Right lobe of liver (tissue), 6 donors: ENCODE results near the gene PPCDC. TPM values are rescaled to one million over a fixed set of nuclear protein-coding genes. Genes with fewer than 3 reads are reported as not detected.

Experiments used
- ATAC-seq, 4 donors: fragments of 200-7000 bp; cut with Tn5 transposase; one replicate each; pipeline ENCODE4 v1.9.1; 2020; ENCODE audit warnings: mild to moderate bottlenecking in 4 of 4, moderate library complexity in 4 of 4
- DNase-seq, 3 donors: peaks; one replicate each; pipeline ENCODE4 v3.0.0-alpha.2; 2020
- H3K27ac ChIP-seq, 3 donors: fragments of 200-600 bp; one replicate each; pipeline ENCODE4 v1.8.0; 2022
- H3K27me3 ChIP-seq, 2 donors: fragments of 200-600 bp; one replicate each; pipeline ENCODE4 v1.8.0; 2022
- H3K36me3 ChIP-seq, 4 donors: fragments of 200-600 bp; sonication (generic) in 1 of 4; one replicate each; pipeline versions ENCODE4 v1.5.1 to v1.8.0; 2017 to 2022; ENCODE audit warnings: control low read depth in 1 of 4
- H3K4me1 ChIP-seq, 4 donors: fragments of 200-600 bp; sonication (generic) in 1 of 4; one replicate each; pipeline versions ENCODE4 v1.5.1 to v1.8.0; 2017 to 2022; ENCODE audit warnings: control low read depth in 1 of 4
- H3K4me3 ChIP-seq, 3 donors: fragments of 200-600 bp; one replicate each; pipeline ENCODE4 v1.8.0; 2022
- H3K9me3 ChIP-seq, 4 donors: fragments of 200-600 bp; sonication (generic) in 1 of 4; one replicate each; pipeline versions ENCODE4 v1.5.1 to v1.8.0; 2017 to 2022; ENCODE audit warnings: control low read depth in 1 of 4
- CTCF ChIP-seq, 4 donors: fragments of 200-600 bp in 3 of 4; fragments of 450-650 bp in 1 of 4; IDR thresholded peaks; one replicate each; pipeline versions ENCODE4 v1.5.1 to v1.8.0; 2016 to 2022; ENCODE audit warnings: antibody characterized with exemption in 4 of 4, mild to moderate bottlenecking in 2 of 4
- POLR2A ChIP-seq: fragments of 450-650 bp; IDR thresholded peaks from one replicate; pipeline ENCODE4 v1.6.1; 2017; ENCODE audit warnings: antibody characterized with exemption, mild to moderate bottlenecking
- WGBS: methylation state at CpG from one replicate; pipeline ENCODE4 v1.1.6; 2018; ENCODE audit warnings: low coverage, low lambda C conversion rate; ENCODE audit not compliant: insufficient coverage; ENCODE audit errors: missing lambda C conversion rate; 5-methylcytosine and 5-hydroxymethylcytosine counted together
- intact Hi-C, 2 donors: fragments of 100-400 bp; cut with DNase I; formaldehyde crosslinking; loops; one replicate each; pipeline versions ENCODE4 v1.11.2 to v1.14.1; 2022
- total RNA-seq, 6 experiments: library from RNA; depleted of rRNA in 2 of 6; stranded (reverse); fragments of >200 nt in 2 of 6; fragmentation: NEBNext Ultra II Directional in 3 of 6; extraction: Animal tissue kit (Norgen Biotek cat#: 25700) in 3 of 6; gene quantifications; one replicate each; pipeline versions ENCODE4 v1.1.0 to v1.2.4, GENCODE V29; 2016 to 2023
- donor health status: DM: no; HTN: yes; CAD: no.
- donor health status: DM: no; HTN: no; CAD: no.
- donor health status: DM: no; HTN: no; CAD: no.
- donor health status: DM: no; HTN: yes; CAD: no.
- donor health status: DM: no; HTN: yes; CAD: no.

The PPCDC gene
- total RNA-seq, 6 experiments from 2014 or later = 5.9 to 21.5 (median 8.3) TPM

GRCh38 chr15:75054172-75054897, 30.9 kb downstream of the PPCDC start:
- no peak overlapping the region for H3K27ac ChIP-seq
- no peaks in the 10 kb centered on the region for H3K9me3 ChIP-seq
- intact Hi-C loops = no loop called here
- DNase-seq (no peak), ATAC-seq (peak; percentile 28 to 58 (median 46))
- H3K4me3 ChIP-seq = no peak overlapping the region
- WGBS = 49% methylated on average over 2 of the region's 3 CpGs
- peaks cover 0 to 5% (median 0%) of the 10 kb centered on the region in 4 donors for H3K4me1 ChIP-seq
- TF ChIP-seq POLR2A (no peak), CTCF (IDR thresholded peaks at IDR 0.05) (no peak)
- no peaks in the 10 kb centered on the region for H3K27me3 ChIP-seq
- H3K36me3 ChIP-seq = no peaks in the 10 kb centered on the region

GRCh38 chr15:75056036-75056435, 32.6 kb downstream of the PPCDC start:
- no peaks in the 10 kb centered on the region for H3K4me1 ChIP-seq
- H3K36me3 ChIP-seq = no peaks in the 10 kb centered on the region
- WGBS = 98% methylated on average over 7 of the region's 7 CpGs
- peak in 1 of 3 donors; percentile 41 for DNase-seq
- no peak overlapping the region for H3K27ac ChIP-seq
- intact Hi-C loops = no loop called here
- TF ChIP-seq CTCF (IDR thresholded peaks at IDR 0.05) (no peak), POLR2A (no peak)
- peak in 1 of 4 donors; percentile 38 for ATAC-seq
- H3K27me3 ChIP-seq = no peaks in the 10 kb centered on the region
- no peaks in the 10 kb centered on the region for H3K9me3 ChIP-seq
- no peak overlapping the region for H3K4me3 ChIP-seq

GRCh38 chr15:75058127-75058905, 34.9 kb downstream of the PPCDC start:
- H3K27ac ChIP-seq = no peak overlapping the region
- H3K9me3 ChIP-seq = no peaks in the 10 kb centered on the region
- TF ChIP-seq POLR2A = no peak
- no peak for TF ChIP-seq CTCF (IDR thresholded peaks at IDR 0.05)
- ATAC-seq (no peak), DNase-seq (peak in 1 of 3 donors; percentile 15)
- no peaks in the 10 kb centered on the region for H3K27me3 ChIP-seq
- no peaks in the 10 kb centered on the region for H3K36me3 ChIP-seq
- intact Hi-C loops = no loop called here
- 84% methylated on average over 4 of the region's 4 CpGs for WGBS
- no peak overlapping the region for H3K4me3 ChIP-seq
- H3K4me1 ChIP-seq = no peaks in the 10 kb centered on the region

- ATAC-seq (no peak), DNase-seq (peak in 1 of 3 donors; percentile 23)
- H3K27me3 ChIP-seq = no peaks in the 10 kb centered on the region
- H3K27ac ChIP-seq = no peak overlapping the region
- no peaks in the 10 kb centered on the region for H3K9me3 ChIP-seq
- H3K36me3 ChIP-seq = no peaks in the 10 kb centered on the region
- 50% methylated on average over 3 of the region's 5 CpGs for WGBS
- intact Hi-C loops = no loop called here
- no peak overlapping the region for H3K4me3 ChIP-seq
- H3K4me1 ChIP-seq = no peaks in the 10 kb centered on the region
- no peak for TF ChIP-seq CTCF (IDR thresholded peaks at IDR 0.05)
- TF ChIP-seq POLR2A = no peak
Observed at GRCh38 chr15:75059607-75060006, 36.2 kb downstream of the PPCDC start.
